Chondrocyte (in vitro differentiated cells): Measurements from ENCODE around the gene CCL13. TPM values are rescaled to one million over a fixed set of nuclear protein-coding genes. Genes with fewer than 3 reads are reported as not detected.

Experiments used
- DNase-seq: peaks from one replicate; pipeline ENCODE4 v3.0.0; 2021; ENCODE audit warnings: mixed read lengths, low spot score
- H3K27ac Mint-ChIP-seq: one replicate; pipeline ENCODE4 v1.8.0; 2021; ENCODE audit warnings: mild to moderate bottlenecking, moderate library complexity, mixed read lengths; ENCODE audit not compliant: unreplicated experiment
- H3K27me3 Mint-ChIP-seq: 2 replicates; pipeline ENCODE4 v1.8.0; 2021; ENCODE audit warnings: low read depth, mixed read lengths
- H3K36me3 Mint-ChIP-seq: 2 replicates; pipeline ENCODE4 v1.8.0; 2021; ENCODE audit warnings: low read depth, mixed read lengths
- H3K4me1 Mint-ChIP-seq: 2 replicates; pipeline ENCODE4 v1.8.0; 2021; ENCODE audit warnings: low read depth, mild to moderate bottlenecking, mixed read lengths
- H3K4me3 Mint-ChIP-seq: one replicate; pipeline ENCODE4 v1.8.0; 2021; ENCODE audit warnings: mild to moderate bottlenecking, moderate library complexity, mixed read lengths; ENCODE audit not compliant: unreplicated experiment
- H3K9me3 Mint-ChIP-seq: 2 replicates; pipeline ENCODE4 v1.8.0; 2021; ENCODE audit warnings: low read depth, mixed read lengths
- CTCF ChIP-seq: fragments of 200-600 bp; sonication (generic); IDR thresholded peaks from 2 replicates; pipeline ENCODE4 v1.5.0; 2021; ENCODE audit warnings: antibody characterized with exemption, mild to moderate bottlenecking, moderate library complexity
- total RNA-seq: library from RNA; stranded (reverse); gene quantifications from 3 replicates; pipeline ENCODE4 v1.2.1, GENCODE V29; 2021

Gene CCL13
- total RNA-seq, 1 donor from 2014 or later: not detected

- H3K27me3 Mint-ChIP-seq: peaks cover 10% of the 10 kb centered on the region
- DNase-seq: no peak
- H3K4me3 Mint-ChIP-seq: no peak overlapping the region
- H3K4me1 Mint-ChIP-seq: peaks cover 6% of the 10 kb centered on the region
- H3K36me3 Mint-ChIP-seq: no peaks in the 10 kb centered on the region
- no peak for TF ChIP-seq CTCF
- H3K9me3 Mint-ChIP-seq: no peaks in the 10 kb centered on the region
- no peak overlapping the region for H3K27ac Mint-ChIP-seq
Measured at GRCh38 chr17:34382621-34383124, 26.4 kb downstream of the CCL13 start.

GRCh38 chr17:34383216-34383615 is 26.9 kb downstream of the CCL13 start:
- DNase-seq: no peak
- no peaks in the 10 kb centered on the region for H3K36me3 Mint-ChIP-seq
- no peak for TF ChIP-seq CTCF
- H3K9me3 Mint-ChIP-seq: no peaks in the 10 kb centered on the region
- peaks cover 10% of the 10 kb centered on the region for H3K27me3 Mint-ChIP-seq
- no peak overlapping the region for H3K27ac Mint-ChIP-seq
- peaks cover 6% of the 10 kb centered on the region for H3K4me1 Mint-ChIP-seq
- H3K4me3 Mint-ChIP-seq: no peak overlapping the region

- no peak overlapping the region for H3K27ac Mint-ChIP-seq
- peaks cover 6% of the 10 kb centered on the region for H3K4me1 Mint-ChIP-seq
- no peaks in the 10 kb centered on the region for H3K9me3 Mint-ChIP-seq
- H3K27me3 Mint-ChIP-seq: peaks cover 10% of the 10 kb centered on the region
- no peak for DNase-seq
- H3K4me3 Mint-ChIP-seq: no peak overlapping the region
- TF ChIP-seq CTCF: no peak
- no peaks in the 10 kb centered on the region for H3K36me3 Mint-ChIP-seq
Measured at GRCh38 chr17:34384271-34384670, 28.0 kb downstream of the CCL13 start.

- no peak for DNase-seq
- H3K27ac Mint-ChIP-seq: no peak overlapping the region
- TF ChIP-seq CTCF: no peak
- H3K27me3 Mint-ChIP-seq: peaks cover 8% of the 10 kb centered on the region
- H3K4me1 Mint-ChIP-seq: peaks cover 6% of the 10 kb centered on the region
- H3K36me3 Mint-ChIP-seq: no peaks in the 10 kb centered on the region
- H3K4me3 Mint-ChIP-seq: no peak overlapping the region
- no peaks in the 10 kb centered on the region for H3K9me3 Mint-ChIP-seq
Measured at GRCh38 chr17:34384822-34385605, 28.7 kb downstream of the CCL13 start.

GRCh38 chr17:34386343-34386696 is 30.0 kb downstream of the CCL13 start:
- no peak overlapping the region for H3K4me3 Mint-ChIP-seq
- no peaks in the 10 kb centered on the region for H3K36me3 Mint-ChIP-seq
- H3K4me1 Mint-ChIP-seq: peaks cover 6% of the 10 kb centered on the region
- peaks cover 10% of the 10 kb centered on the region for H3K27me3 Mint-ChIP-seq
- no peak for DNase-seq
- no peak for TF ChIP-seq CTCF
- H3K9me3 Mint-ChIP-seq: no peaks in the 10 kb centered on the region
- no peak overlapping the region for H3K27ac Mint-ChIP-seq
